ENCODE measurements around the gene RNF130.

DNA sequence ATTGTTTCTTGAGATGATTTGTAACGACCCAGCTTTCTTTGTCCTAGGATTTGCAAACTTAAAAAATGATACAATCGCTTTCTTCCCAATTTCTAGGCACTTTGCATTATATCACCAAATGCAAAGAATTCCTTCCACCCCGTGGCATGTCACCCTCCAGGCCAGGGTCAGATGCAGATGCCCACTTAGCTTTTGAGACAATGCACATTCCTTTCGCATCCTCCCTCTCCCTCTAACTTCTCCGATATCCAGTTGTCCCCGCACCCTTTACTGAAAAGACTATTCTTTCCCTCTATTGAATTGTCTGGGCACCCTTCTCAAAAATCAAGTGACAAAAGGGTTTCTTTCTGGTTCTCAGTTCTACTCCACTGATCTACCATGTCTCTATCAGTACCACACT, 17.3 kb downstream of the RNF130 start:
- TF ChIP-seq, protein P1, sequence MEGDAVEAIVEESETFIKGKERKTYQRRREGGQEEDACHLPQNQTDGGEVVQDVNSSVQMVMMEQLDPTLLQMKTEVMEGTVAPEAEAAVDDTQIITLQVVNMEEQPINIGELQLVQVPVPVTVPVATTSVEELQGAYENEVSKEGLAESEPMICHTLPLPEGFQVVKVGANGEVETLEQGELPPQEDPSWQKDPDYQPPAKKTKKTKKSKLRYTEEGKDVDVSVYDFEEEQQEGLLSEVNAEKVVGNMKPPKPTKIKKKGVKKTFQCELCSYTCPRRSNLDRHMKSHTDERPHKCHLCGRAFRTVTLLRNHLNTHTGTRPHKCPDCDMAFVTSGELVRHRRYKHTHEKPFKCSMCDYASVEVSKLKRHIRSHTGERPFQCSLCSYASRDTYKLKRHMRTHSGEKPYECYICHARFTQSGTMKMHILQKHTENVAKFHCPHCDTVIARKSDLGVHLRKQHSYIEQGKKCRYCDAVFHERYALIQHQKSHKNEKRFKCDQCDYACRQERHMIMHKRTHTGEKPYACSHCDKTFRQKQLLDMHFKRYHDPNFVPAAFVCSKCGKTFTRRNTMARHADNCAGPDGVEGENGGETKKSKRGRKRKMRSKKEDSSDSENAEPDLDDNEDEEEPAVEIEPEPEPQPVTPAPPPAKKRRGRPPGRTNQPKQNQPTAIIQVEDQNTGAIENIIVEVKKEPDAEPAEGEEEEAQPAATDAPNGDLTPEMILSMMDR (IDR thresholded peaks at IDR 0.05 in 4 of 5, conservative IDR thresholded peaks at IDR 0.05 in 1 of 5), result no peak
- no peak for TF ChIP-seq POLR2A (IDR thresholded peaks at IDR 0.05)

Measured in gastrocnemius medialis (tissue), 4 donors.